Measurements from ENCODE around the gene OSTF1. TPM values are rescaled to one million over a fixed set of nuclear protein-coding genes. Genes with fewer than 3 reads are reported as not detected.
A peak's percentile ranks its signal among the peaks of the same experiment; 100 is the strongest.

Gene OSTF1
- total RNA-seq: 40.5 TPM

DNA sequence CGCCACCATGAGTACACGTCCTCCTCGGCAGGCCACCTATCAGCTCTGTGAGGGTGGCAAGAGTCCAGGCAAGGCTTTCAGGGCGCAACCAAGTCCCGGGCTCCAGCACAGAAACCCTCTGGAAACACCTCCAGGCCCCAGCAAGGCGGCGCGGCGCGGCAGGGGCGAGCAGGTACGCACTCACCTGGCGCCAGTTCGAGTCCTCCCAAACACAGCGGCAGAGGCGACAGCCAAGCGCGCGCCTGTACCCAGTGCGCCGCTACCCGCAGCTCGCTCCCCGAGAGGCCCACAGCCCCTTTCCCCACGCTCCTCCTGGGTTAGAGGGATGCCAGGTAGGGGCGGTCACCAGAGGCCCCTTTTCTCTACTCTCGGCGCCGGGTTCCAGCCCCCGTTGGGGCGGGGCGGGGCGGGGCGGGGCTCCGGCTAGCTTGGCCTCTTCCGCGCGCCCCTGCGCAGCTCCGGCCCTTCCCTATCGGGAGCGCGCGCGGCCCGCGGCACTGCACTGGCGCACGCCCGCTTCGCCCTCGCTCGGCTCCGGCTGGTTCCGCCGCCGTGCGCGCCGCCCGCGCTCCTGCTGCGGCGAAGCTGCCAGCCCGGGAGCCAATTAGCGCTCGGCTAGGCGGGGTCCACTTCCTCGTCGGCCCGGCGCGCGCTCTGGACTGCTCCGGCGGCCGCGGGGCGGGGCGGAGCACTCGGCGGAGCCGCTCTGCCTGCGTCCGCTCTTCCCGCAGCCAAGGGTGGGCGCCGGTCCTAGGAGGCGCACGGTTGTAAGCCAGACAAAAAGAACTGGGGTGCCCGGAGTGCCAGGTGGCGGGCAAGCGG lies at the start of gene OSTF1, which contains the start of gene NMRK1:
Gene OSTF1, plus strand, starts transcription at position 691 of the 822 bp plus-strand sequence. CDS start 179 bp downstream, outside the sequence.
Gene NMRK1, minus strand, starts transcription at position 332 of the 822 bp plus-strand sequence. CDS start 5,040 bp downstream, outside the sequence.
- Histone ChIP-seq H3K4me1 (ENCODE audit: insufficient read depth, low read length) (peaks cover 58% of the 10 kb centered on the region), H3K9me3 (ENCODE audit: low read depth, low read length) (no peaks in the 10 kb centered on the region), H3K4me3 (ENCODE audit: low read length) (peak within 1 kb of the TSS; percentile 99), H3K27me3 (ENCODE audit: insufficient read depth, low read length) (no peaks in the 10 kb centered on the region)

GRCh38 chr9:75039009-75039408 lies 49.3 kb upstream of the OSTF1 start:
- Histone ChIP-seq H3K4me3 (ENCODE audit: low read length) (no peak overlapping the region), H3K4me1 (ENCODE audit: insufficient read depth, low read length) (no peaks in the 10 kb centered on the region), H3K27me3 (ENCODE audit: insufficient read depth, low read length) (no peaks in the 10 kb centered on the region), H3K9me3 (ENCODE audit: low read depth, low read length) (no peaks in the 10 kb centered on the region)

- Histone ChIP-seq H3K4me1 (ENCODE audit: insufficient read depth, low read length) (no peaks in the 10 kb centered on the region), H3K4me3 (ENCODE audit: low read length) (no peak overlapping the region), H3K27me3 (ENCODE audit: insufficient read depth, low read length) (no peaks in the 10 kb centered on the region), H3K9me3 (ENCODE audit: low read depth, low read length) (no peaks in the 10 kb centered on the region)
Observed at GRCh38 chr9:75039801-75040200, 48.5 kb upstream of the OSTF1 start.

DNA sequence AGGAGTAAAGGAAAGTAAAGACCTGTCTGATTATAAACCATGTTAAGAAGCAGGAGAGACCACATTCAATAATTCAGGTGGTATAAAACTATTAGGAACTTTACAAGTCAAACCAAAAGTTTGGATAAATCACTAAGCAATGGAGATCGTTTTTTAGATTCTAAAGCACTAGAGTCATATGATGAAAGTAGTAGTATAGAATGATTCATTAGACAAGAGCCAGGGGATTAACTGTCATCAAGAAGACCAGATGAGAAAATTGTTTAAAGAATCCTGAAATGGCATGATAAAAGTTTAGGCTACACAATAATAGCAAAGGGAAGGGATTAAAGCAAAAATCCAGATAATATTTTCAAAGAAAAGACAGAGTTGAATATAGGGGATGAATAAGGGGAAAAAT lies 47.3 kb upstream of the OSTF1 start:
- Histone ChIP-seq H3K9me3 (ENCODE audit: low read depth, low read length) (no peaks in the 10 kb centered on the region), H3K4me3 (ENCODE audit: low read length) (no peak overlapping the region), H3K4me1 (ENCODE audit: insufficient read depth, low read length) (no peaks in the 10 kb centered on the region), H3K27me3 (ENCODE audit: insufficient read depth, low read length) (peaks cover 3% of the 10 kb centered on the region)

- Histone ChIP-seq H3K9me3 (ENCODE audit: low read depth, low read length) (no peaks in the 10 kb centered on the region), H3K27me3 (ENCODE audit: insufficient read depth, low read length) (peaks cover 3% of the 10 kb centered on the region), H3K4me3 (ENCODE audit: low read length) (no peak overlapping the region), H3K4me1 (ENCODE audit: insufficient read depth, low read length) (no peaks in the 10 kb centered on the region)
Observed at GRCh38 chr9:75046725-75047345, 41.5 kb upstream of the OSTF1 start.

- Histone ChIP-seq H3K4me1 (ENCODE audit: insufficient read depth, low read length) (no peaks in the 10 kb centered on the region), H3K9me3 (ENCODE audit: low read depth, low read length) (no peaks in the 10 kb centered on the region), H3K27me3 (ENCODE audit: insufficient read depth, low read length) (peaks cover 3% of the 10 kb centered on the region), H3K4me3 (ENCODE audit: low read length) (no peak overlapping the region)
Observed at GRCh38 chr9:75047506-75047905, 40.8 kb upstream of the OSTF1 start.

GRCh38 chr9:75051285-75051684 lies 37.0 kb upstream of the OSTF1 start:
- Histone ChIP-seq H3K4me3 (ENCODE audit: low read length) (no peak overlapping the region), H3K27me3 (ENCODE audit: insufficient read depth, low read length) (no peaks in the 10 kb centered on the region), H3K4me1 (ENCODE audit: insufficient read depth, low read length) (no peaks in the 10 kb centered on the region), H3K9me3 (ENCODE audit: low read depth, low read length) (no peaks in the 10 kb centered on the region)

DNA sequence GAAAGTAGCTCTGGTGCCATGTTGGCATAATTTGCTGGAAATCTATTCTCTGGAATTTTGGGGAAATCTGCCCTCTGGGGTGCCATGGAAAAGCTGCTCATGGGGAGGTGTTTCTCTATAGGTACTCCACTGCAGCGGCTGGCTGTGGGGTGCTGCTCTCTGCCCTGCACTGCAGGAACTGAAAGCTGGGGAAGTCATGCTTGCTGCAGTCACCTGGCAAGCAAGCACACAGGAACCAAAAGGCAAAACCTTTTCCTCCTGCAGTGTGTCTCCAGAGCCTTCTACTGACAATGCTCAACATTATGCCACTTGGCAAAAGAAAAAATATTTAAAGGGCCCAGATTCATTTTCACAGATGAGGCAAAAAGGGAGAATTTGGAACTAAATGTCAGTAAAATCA lies 34.4 kb upstream of the OSTF1 start:
- no peak overlapping the region for H3K4me3 ChIP-seq (ENCODE audit: low read length)
- no peaks in the 10 kb centered on the region for H3K4me1 ChIP-seq (ENCODE audit: insufficient read depth, low read length)
- no peaks in the 10 kb centered on the region for H3K27me3 ChIP-seq (ENCODE audit: insufficient read depth, low read length)
- H3K9me3 ChIP-seq (ENCODE audit: low read depth, low read length): no peaks in the 10 kb centered on the region

GRCh38 chr9:75054368-75055001 lies 33.8 kb upstream of the OSTF1 start:
- Histone ChIP-seq H3K9me3 (ENCODE audit: low read depth, low read length) (no peaks in the 10 kb centered on the region), H3K4me1 (ENCODE audit: insufficient read depth, low read length) (no peaks in the 10 kb centered on the region), H3K4me3 (ENCODE audit: low read length) (no peak overlapping the region), H3K27me3 (ENCODE audit: insufficient read depth, low read length) (no peaks in the 10 kb centered on the region)

DNA sequence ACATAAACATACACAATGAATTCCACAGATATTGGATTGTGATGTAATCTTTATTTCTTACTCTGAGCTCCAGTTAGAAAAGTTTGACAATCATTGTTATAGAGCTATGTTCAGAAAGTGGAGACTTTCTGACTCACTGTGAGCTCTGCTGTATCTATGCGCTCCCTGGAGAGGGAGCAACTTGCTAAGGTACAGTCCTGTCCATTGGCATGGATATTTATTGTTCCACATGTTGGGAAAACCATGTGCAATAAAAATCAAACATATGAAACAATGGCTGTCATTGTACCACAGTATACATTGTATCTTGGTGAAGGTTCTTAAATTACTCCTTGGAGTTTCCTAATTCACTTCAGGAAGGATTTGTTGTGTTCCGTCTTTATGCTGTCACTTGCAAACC lies 27.1 kb upstream of the OSTF1 start:
- H3K4me3 ChIP-seq (ENCODE audit: low read length): no peak overlapping the region
- no peaks in the 10 kb centered on the region for H3K4me1 ChIP-seq (ENCODE audit: insufficient read depth, low read length)
- no peaks in the 10 kb centered on the region for H3K9me3 ChIP-seq (ENCODE audit: low read depth, low read length)
- no peaks in the 10 kb centered on the region for H3K27me3 ChIP-seq (ENCODE audit: insufficient read depth, low read length)

DNA sequence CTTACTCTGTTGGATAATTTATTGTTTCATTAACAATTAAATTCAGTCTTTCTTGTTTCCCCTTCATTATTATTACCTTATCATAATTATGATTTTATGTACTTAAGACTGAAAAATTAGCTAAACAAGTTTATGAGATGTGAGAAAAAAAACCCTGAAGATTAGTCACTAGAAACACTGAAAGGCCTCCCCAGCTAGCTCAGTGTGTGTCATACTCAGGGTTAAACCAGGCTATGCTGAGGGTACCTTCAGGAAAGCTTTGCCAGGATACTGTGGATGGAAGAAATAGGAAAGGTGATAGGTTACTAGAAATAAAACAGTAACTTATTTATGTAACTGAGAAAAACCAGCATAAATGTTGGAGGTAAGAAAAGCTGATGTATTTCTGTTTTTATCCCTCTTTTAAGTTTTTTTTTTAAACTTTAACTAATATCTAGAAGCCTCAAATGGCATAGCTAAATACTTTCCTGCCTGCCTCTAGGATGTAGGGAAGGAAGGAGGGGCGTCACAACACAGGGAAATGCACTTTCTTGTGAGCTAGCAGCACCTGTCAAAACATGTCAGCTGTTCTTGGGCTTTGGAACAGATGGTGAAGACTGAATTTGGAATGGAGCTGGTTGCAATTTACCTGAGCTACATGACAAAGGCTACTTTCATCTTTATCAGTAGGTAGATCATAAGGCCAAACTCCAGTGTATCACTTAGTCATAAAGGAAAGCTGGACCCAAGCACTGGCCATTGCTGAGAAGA lies 24.6 kb upstream of the OSTF1 start:
- Histone ChIP-seq H3K4me3 (ENCODE audit: low read length) (no peak overlapping the region), H3K9me3 (ENCODE audit: low read depth, low read length) (no peaks in the 10 kb centered on the region), H3K27me3 (ENCODE audit: insufficient read depth, low read length) (no peaks in the 10 kb centered on the region), H3K4me1 (ENCODE audit: insufficient read depth, low read length) (no peaks in the 10 kb centered on the region)

- no peak overlapping the region for H3K4me3 ChIP-seq (ENCODE audit: low read length)
- no peaks in the 10 kb centered on the region for H3K4me1 ChIP-seq (ENCODE audit: insufficient read depth, low read length)
- H3K9me3 ChIP-seq (ENCODE audit: low read depth, low read length): no peaks in the 10 kb centered on the region
- H3K27me3 ChIP-seq (ENCODE audit: insufficient read depth, low read length): no peaks in the 10 kb centered on the region
Observed at GRCh38 chr9:75064307-75065025, 23.8 kb upstream of the OSTF1 start.

- no peaks in the 10 kb centered on the region for H3K9me3 ChIP-seq (ENCODE audit: low read depth, low read length)
- no peak overlapping the region for H3K4me3 ChIP-seq (ENCODE audit: low read length)
- no peaks in the 10 kb centered on the region for H3K27me3 ChIP-seq (ENCODE audit: insufficient read depth, low read length)
- no peaks in the 10 kb centered on the region for H3K4me1 ChIP-seq (ENCODE audit: insufficient read depth, low read length)
Observed at GRCh38 chr9:75065510-75065909, 22.8 kb upstream of the OSTF1 start.

GRCh38 chr9:75067894-75068293 lies 20.4 kb upstream of the OSTF1 start:
- Histone ChIP-seq H3K4me1 (ENCODE audit: insufficient read depth, low read length) (peaks cover 8% of the 10 kb centered on the region), H3K27me3 (ENCODE audit: insufficient read depth, low read length) (no peaks in the 10 kb centered on the region), H3K9me3 (ENCODE audit: low read depth, low read length) (no peaks in the 10 kb centered on the region), H3K4me3 (ENCODE audit: low read length) (no peak overlapping the region)

Measured in mononuclear cell (primary cell).